ENCODE measurements around the gene KLHL29. TPM values are rescaled to one million over a fixed set of nuclear protein-coding genes. Genes with fewer than 3 reads are reported as not detected.

Gene KLHL29
- total RNA-seq, 2 donors from 2014 or later = 2.0 to 4.2 TPM

DNA sequence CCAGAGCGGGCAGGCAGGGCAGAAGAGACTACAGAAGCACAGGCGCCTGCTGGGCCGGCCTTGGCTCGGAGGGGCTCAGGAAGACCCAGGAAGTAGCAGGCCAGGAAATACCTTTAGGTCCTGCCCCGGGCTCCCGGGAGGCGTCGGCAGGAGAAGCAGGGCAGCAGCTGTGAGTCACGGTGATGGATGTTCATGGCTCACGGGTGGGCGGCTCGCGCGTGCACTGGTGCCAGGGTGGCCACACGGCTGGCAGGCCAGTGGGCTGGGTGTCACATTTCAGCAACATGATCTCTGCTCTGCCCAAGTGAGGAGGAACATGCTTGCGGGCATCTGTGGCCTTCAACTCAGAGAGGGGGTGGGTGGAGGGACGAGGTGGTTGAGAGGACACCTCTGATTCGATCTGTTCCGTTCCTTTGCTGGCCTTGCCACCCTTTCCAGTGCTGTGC, 139.3 kb downstream of the KLHL29 start:
- Histone ChIP-seq H3K27ac (peak overlapping the region; percentile 34 to 50), H3K4me3 (no peak overlapping the region), H3K27me3 (no peaks in the 10 kb centered on the region), H3K36me3 (no peaks in the 10 kb centered on the region), H3K9me3 (no peaks in the 10 kb centered on the region), H3K4me1 (peaks cover 4 to 29% of the 10 kb centered on the region in 2 donors)
- TF ChIP-seq, protein P1, sequence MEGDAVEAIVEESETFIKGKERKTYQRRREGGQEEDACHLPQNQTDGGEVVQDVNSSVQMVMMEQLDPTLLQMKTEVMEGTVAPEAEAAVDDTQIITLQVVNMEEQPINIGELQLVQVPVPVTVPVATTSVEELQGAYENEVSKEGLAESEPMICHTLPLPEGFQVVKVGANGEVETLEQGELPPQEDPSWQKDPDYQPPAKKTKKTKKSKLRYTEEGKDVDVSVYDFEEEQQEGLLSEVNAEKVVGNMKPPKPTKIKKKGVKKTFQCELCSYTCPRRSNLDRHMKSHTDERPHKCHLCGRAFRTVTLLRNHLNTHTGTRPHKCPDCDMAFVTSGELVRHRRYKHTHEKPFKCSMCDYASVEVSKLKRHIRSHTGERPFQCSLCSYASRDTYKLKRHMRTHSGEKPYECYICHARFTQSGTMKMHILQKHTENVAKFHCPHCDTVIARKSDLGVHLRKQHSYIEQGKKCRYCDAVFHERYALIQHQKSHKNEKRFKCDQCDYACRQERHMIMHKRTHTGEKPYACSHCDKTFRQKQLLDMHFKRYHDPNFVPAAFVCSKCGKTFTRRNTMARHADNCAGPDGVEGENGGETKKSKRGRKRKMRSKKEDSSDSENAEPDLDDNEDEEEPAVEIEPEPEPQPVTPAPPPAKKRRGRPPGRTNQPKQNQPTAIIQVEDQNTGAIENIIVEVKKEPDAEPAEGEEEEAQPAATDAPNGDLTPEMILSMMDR (IDR thresholded peaks at IDR 0.05) = no peak
- no peak for DNase-seq (ENCODE audit: low spot score)

- H3K36me3 ChIP-seq = no peaks in the 10 kb centered on the region
- no peaks in the 10 kb centered on the region for H3K27me3 ChIP-seq
- TF ChIP-seq, protein P1 (IDR thresholded peaks at IDR 0.05) = no peak
- no peak overlapping the region for H3K4me3 ChIP-seq
- no peak for DNase-seq (ENCODE audit: low spot score)
- H3K9me3 ChIP-seq = no peaks in the 10 kb centered on the region
- peaks cover 4 to 25% of the 10 kb centered on the region in 2 donors for H3K4me1 ChIP-seq
- peak overlapping the region; percentile 34 to 50 for H3K27ac ChIP-seq
Observed at GRCh38 chr2:23525137-23525765, 140.3 kb downstream of the KLHL29 start.

- Histone ChIP-seq H3K4me1 (peaks cover 4 to 21% of the 10 kb centered on the region in 2 donors), H3K4me3 (no peak overlapping the region), H3K27ac (no peak overlapping the region), H3K36me3 (no peaks in the 10 kb centered on the region), H3K9me3 (no peaks in the 10 kb centered on the region), H3K27me3 (no peaks in the 10 kb centered on the region)
- TF ChIP-seq, protein P1 (IDR thresholded peaks at IDR 0.05) = no peak
- DNase-seq (ENCODE audit: low spot score) = no peak
Observed at GRCh38 chr2:23526114-23526513, 141.1 kb downstream of the KLHL29 start.

- TF ChIP-seq, protein P1 (IDR thresholded peaks at IDR 0.05) = no peak
- Histone ChIP-seq H3K36me3 (no peaks in the 10 kb centered on the region), H3K4me3 (no peak overlapping the region), H3K27me3 (no peaks in the 10 kb centered on the region), H3K4me1 (peaks cover 4 to 21% of the 10 kb centered on the region in 2 donors), H3K9me3 (no peaks in the 10 kb centered on the region), H3K27ac (no peak overlapping the region)
- no peak for DNase-seq (ENCODE audit: low spot score)
Observed at GRCh38 chr2:23526835-23527790, 142.1 kb downstream of the KLHL29 start.

DNA sequence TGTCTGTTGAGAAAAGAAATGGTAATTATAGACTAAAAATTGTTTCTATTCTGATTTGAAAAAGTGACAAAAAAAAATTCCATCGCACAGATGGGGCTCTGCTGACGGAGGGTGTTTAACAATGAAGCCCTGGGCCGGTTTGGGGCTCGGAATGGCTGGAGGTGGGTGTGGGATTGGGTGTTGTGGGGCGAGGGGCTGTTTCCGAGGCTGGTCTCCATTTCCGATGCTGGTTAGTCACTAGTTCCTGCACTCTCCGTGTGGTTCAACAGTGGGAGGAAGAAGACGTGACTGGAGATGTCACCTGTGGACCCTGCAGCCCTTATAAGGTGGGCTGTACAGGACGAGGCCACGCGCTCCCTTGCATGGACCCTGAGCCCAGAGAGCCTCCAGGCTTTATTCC, 143.2 kb downstream of the KLHL29 start:
- Histone ChIP-seq H3K9me3 (no peaks in the 10 kb centered on the region), H3K36me3 (no peaks in the 10 kb centered on the region), H3K27ac (no peak overlapping the region), H3K4me1 (peaks cover 4 to 21% of the 10 kb centered on the region in 2 donors), H3K4me3 (no peak overlapping the region), H3K27me3 (no peaks in the 10 kb centered on the region)
- no peak for DNase-seq (ENCODE audit: low spot score)
- TF ChIP-seq, protein P1 (IDR thresholded peaks at IDR 0.05) = no peak
